Brain microvascular endothelial cell (primary cell): ENCODE data around the gene VPS13D.

Source experiments
- DNase-seq: peaks from one replicate; pipeline ENCODE4 v3.0.0-alpha.2; 2020
- H3K27ac ChIP-seq: fragments of 250-450 bp; sonication (Bioruptor Pico); 2 replicates; pipeline ENCODE4 v1.5.1; 2020; ENCODE audit warnings: mild to moderate bottlenecking, moderate library complexity
- H3K27me3 ChIP-seq: fragments of 250-450 bp; sonication (Bioruptor Pico); replicated peaks from 2 replicates; pipeline ENCODE4 v1.5.1; 2020; ENCODE audit warnings: mild to moderate bottlenecking
- H3K36me3 ChIP-seq: fragments of 250-450 bp; sonication (Bioruptor Pico); replicated peaks from 2 replicates; pipeline ENCODE4 v1.5.1; 2020; ENCODE audit warnings: mild to moderate bottlenecking
- H3K4me3 ChIP-seq: 2 replicates; pipeline ENCODE4 v1.5.1; 2011; ENCODE audit warnings: low read depth, mild to moderate bottlenecking, control low read depth, low read length, moderate library complexity
- in situ Hi-C: cut with HindIII; loops from 2 replicates; pipeline ENCODE4 v1.10.0; 2017; ENCODE audit warnings: low sequenced_read_pairs, low pct_ligation_motif_present
- TF ChIP-seq, protein P1 (sequence below): IDR thresholded peaks from 2 replicates; pipeline ENCODE4 v1.5.1; 2011; ENCODE audit warnings: low read depth, mild to moderate bottlenecking, moderate library complexity, low read length, control low read depth, inconsistent platforms; ENCODE audit errors: missing control alignments

Gene VPS13D

GRCh38 chr1:12206792-12207424 is 22.9 kb upstream of the VPS13D start:
- DNase-seq: no peak
- H3K36me3 ChIP-seq: no peaks in the 10 kb centered on the region
- in situ Hi-C loops: no loop called here
- H3K27me3 ChIP-seq: no peaks in the 10 kb centered on the region
- TF ChIP-seq, protein P1, sequence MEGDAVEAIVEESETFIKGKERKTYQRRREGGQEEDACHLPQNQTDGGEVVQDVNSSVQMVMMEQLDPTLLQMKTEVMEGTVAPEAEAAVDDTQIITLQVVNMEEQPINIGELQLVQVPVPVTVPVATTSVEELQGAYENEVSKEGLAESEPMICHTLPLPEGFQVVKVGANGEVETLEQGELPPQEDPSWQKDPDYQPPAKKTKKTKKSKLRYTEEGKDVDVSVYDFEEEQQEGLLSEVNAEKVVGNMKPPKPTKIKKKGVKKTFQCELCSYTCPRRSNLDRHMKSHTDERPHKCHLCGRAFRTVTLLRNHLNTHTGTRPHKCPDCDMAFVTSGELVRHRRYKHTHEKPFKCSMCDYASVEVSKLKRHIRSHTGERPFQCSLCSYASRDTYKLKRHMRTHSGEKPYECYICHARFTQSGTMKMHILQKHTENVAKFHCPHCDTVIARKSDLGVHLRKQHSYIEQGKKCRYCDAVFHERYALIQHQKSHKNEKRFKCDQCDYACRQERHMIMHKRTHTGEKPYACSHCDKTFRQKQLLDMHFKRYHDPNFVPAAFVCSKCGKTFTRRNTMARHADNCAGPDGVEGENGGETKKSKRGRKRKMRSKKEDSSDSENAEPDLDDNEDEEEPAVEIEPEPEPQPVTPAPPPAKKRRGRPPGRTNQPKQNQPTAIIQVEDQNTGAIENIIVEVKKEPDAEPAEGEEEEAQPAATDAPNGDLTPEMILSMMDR: no peak
- H3K27ac ChIP-seq: no peak overlapping the region
- no peak overlapping the region for H3K4me3 ChIP-seq

DNA sequence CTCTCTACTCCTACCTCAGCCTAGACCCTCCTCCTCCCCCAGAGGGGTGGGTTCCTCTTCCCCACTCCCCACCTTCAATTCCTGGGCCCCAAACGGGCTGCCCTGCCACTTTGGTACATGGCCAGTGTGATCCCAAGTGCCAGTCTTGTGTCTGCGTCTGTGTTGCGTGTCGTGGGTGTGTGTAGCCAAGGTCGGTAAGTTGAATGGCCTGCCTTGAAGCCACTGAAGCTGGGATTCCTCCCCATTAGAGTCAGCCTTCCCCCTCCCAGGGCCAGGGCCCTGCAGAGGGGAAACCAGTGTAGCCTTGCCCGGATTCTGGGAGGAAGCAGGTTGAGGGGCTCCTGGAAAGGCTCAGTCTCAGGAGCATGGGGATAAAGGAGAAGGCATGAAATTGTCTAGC is 21.6 kb upstream of the VPS13D start:
- no peaks in the 10 kb centered on the region for H3K27me3 ChIP-seq
- in situ Hi-C loops: no loop called here
- no peaks in the 10 kb centered on the region for H3K36me3 ChIP-seq
- no peak for DNase-seq
- no peak overlapping the region for H3K27ac ChIP-seq
- TF ChIP-seq, protein P1: no peak
- no peak overlapping the region for H3K4me3 ChIP-seq

- H3K27me3 ChIP-seq: no peaks in the 10 kb centered on the region
- in situ Hi-C loops: no loop called here
- H3K36me3 ChIP-seq: no peaks in the 10 kb centered on the region
- H3K27ac ChIP-seq: no peak overlapping the region
- no peak overlapping the region for H3K4me3 ChIP-seq
- TF ChIP-seq, protein P1: peak; percentile 93
- DNase-seq: peak; percentile 79
Observed at GRCh38 chr1:12208764-12209494, 20.9 kb upstream of the VPS13D start.

- TF ChIP-seq, protein P1: no peak
- no peak overlapping the region for H3K27ac ChIP-seq
Observed at GRCh38 chr1:12209495-12209832, 20.4 kb upstream of the VPS13D start.

GRCh38 chr1:12215118-12215961 is 14.5 kb upstream of the VPS13D start:
- Histone ChIP-seq H3K36me3 (no peaks in the 10 kb centered on the region), H3K27ac (no peak overlapping the region), H3K27me3 (no peaks in the 10 kb centered on the region), H3K4me3 (no peak overlapping the region)
- TF ChIP-seq, protein P1: no peak
- in situ Hi-C loops: no loop called here
- DNase-seq: no peak

More at GRCh38 chr1:12209495-12209832, 20.4 kb upstream of the VPS13D start:
- no peak overlapping the region for H3K4me3 ChIP-seq
- H3K27me3 ChIP-seq: no peaks in the 10 kb centered on the region
- H3K36me3 ChIP-seq: no peaks in the 10 kb centered on the region
- no peak for DNase-seq
- in situ Hi-C loops: no loop called here
